SKM-1 (cell line): ENCODE data around the gene APP.

Source experiments
- DNase-seq: peaks from one replicate; lab custom pipeline; 2025; ENCODE audit not compliant: unreplicated experiment; lab: John Stamatoyannopoulos, UW

The APP gene

GRCh38 chr21:25983745-25984144 is 186.8 kb downstream of the APP start:
- DNase-seq, result no peak

GRCh38 chr21:25980710-25981109 is 189.9 kb downstream of the APP start:
- no peak for DNase-seq

- DNase-seq, result no peak
Observed at GRCh38 chr21:25979845-25980616, 190.5 kb downstream of the APP start.

- no peak for DNase-seq
Observed at GRCh38 chr21:25977068-25977611, 193.4 kb downstream of the APP start.

- no peak for DNase-seq
Observed at GRCh38 chr21:25974964-25975363, 195.6 kb downstream of the APP start.

GRCh38 chr21:25970254-25970930 is 200.2 kb downstream of the APP start:
- no peak for DNase-seq

GRCh38 chr21:25967901-25968438 is 202.6 kb downstream of the APP start:
- DNase-seq, result no peak

GRCh38 chr21:25967181-25967900 is 203.2 kb downstream of the APP start:
- peak; percentile 72 for DNase-seq

GRCh38 chr21:25965951-25966707 is 204.4 kb downstream of the APP start:
- no peak for DNase-seq

- no peak for DNase-seq
Observed at GRCh38 chr21:25964926-25965325, 205.6 kb downstream of the APP start.

- no peak for DNase-seq
Observed at GRCh38 chr21:25964015-25964414, 206.6 kb downstream of the APP start.

GRCh38 chr21:25963181-25963580 is 207.4 kb downstream of the APP start:
- DNase-seq, result no peak

GRCh38 chr21:25961042-25961441 is 209.5 kb downstream of the APP start:
- DNase-seq, result no peak

GRCh38 chr21:25960402-25960801 is 210.2 kb downstream of the APP start:
- DNase-seq, result no peak

GRCh38 chr21:25959799-25960198 is 210.8 kb downstream of the APP start:
- no peak for DNase-seq

GRCh38 chr21:25956993-25957714 is 213.4 kb downstream of the APP start:
- no peak for DNase-seq

GRCh38 chr21:25955646-25956045 is 214.9 kb downstream of the APP start:
- DNase-seq, result no peak

- no peak for DNase-seq
Observed at GRCh38 chr21:25953659-25954058, 216.9 kb downstream of the APP start.

GRCh38 chr21:25953196-25953595 is 217.4 kb downstream of the APP start:
- no peak for DNase-seq

- DNase-seq, result no peak
Observed at GRCh38 chr21:25952306-25952705, 218.3 kb downstream of the APP start.
